Measurements from ENCODE around the gene EXOC4. TPM values are rescaled to one million over a fixed set of nuclear protein-coding genes. Genes with fewer than 3 reads are reported as not detected.

Gene EXOC4
- total and polyA plus RNA-seq, 2 donors from 2014 or later, result 22.8 to 78.7 TPM

DNA sequence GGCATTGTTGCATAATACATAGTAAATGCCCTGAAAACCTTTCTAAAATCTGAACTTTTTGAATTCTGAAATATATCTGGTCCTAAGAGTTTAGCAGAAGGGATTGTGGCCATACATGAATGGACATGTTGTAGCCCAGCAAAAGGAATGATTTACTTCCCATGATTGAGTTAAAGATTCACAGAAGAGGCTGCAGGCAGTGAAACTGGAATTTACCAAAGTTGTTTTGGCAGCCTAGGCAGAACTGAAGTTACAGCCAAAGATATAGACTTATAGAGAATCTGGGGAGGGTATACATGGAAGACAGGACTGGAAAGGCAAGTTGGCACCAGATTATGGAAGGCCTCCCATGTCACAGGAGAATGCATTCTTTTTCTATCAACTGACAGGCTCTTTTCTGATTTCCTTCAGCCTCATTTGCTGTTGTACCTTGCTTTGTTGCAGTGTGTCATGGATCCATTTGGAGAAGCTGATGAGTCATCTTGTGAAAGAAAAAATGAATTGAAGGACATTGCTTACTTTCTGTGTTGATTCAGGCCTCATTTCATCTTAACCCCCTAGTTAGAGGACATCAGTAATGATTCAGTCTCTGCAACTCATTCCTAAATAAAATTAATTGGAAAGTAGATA lies 518.1 kb downstream of the EXOC4 start:
- H3K4me3 ChIP-seq (ENCODE audit: low read length in 3 of 3), result no peak overlapping the region
- H3K9ac ChIP-seq (ENCODE audit: low read length in 3 of 3), result no peak overlapping the region
- peak overlapping the region; percentile 18 to 29 for H3K27ac ChIP-seq (ENCODE audit: low read depth in 2 of 2, low read length in 2 of 2)
- no peaks in the 10 kb centered on the region for H3K36me3 ChIP-seq (ENCODE audit: control insufficient read depth in 2 of 3, insufficient read depth in 3 of 3, low read length in 3 of 3)
- no peaks in the 10 kb centered on the region for H3K27me3 ChIP-seq (ENCODE audit: control insufficient read depth, insufficient read depth, low read length)
- peaks cover 0 to 26% (median 0%) of the 10 kb centered on the region in 3 donors for H3K4me1 ChIP-seq (ENCODE audit: control insufficient read depth in 2 of 3, insufficient read depth in 2 of 3, low read depth in 1 of 3, low read length in 3 of 3)
- intact Hi-C loops (cut with DNase I), result no loop called here
- DNase-seq (peak in 3 of 5 donors; percentile 18 to 68 (median 66)), FAIRE-seq (peak; percentile 21)
- no peak for TF ChIP-seq CTCF (IDR thresholded peaks at IDR 0.05; ENCODE audit: borderline replicate concordance, extremely low read depth, insufficient read depth)
- H3K9me3 ChIP-seq (ENCODE audit: control insufficient read depth in 2 of 3, insufficient read depth in 1 of 3, low read length in 3 of 3), result no peaks in the 10 kb centered on the region

DNA sequence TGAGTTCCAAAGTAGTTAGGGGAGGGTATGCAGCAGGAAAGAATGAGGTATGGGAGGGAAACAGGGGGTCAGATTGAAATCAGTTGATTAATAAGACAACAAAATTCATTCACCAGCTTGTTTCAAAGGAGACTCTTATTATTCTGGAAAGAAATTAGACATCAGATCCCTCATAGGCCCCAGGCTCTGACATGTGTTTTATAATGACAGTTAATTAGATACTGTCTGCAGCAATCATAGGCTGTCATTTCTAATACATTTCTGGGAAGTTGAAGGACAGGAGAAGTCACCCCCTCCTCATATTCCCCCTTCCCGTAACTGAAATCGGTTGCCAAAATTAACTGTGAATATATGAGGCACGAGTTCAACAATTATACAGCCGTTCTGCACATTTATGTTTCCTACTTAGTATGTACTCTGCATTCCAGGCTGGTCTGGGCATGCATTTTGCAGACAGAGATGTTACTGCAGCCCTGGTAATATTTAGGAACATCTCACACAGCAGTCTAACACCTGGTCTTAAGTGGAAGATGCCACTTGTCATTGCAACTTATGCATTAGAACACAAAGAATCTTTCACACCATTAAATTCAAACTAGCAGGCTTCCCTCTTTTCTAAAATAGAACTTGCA lies 519.0 kb downstream of the EXOC4 start:
- TF ChIP-seq CTCF (IDR thresholded peaks at IDR 0.05; ENCODE audit: borderline replicate concordance, extremely low read depth, insufficient read depth), result no peak
- intact Hi-C loops (cut with DNase I), result no loop called here
- DNase-seq, result no peak
- H3K9ac ChIP-seq (ENCODE audit: low read length in 3 of 3), result no peak overlapping the region
- no peaks in the 10 kb centered on the region for H3K36me3 ChIP-seq (ENCODE audit: control insufficient read depth in 2 of 3, insufficient read depth in 3 of 3, low read length in 3 of 3)
- peak overlapping the region in 1 of 2 donors; percentile 29 for H3K27ac ChIP-seq (ENCODE audit: low read depth in 2 of 2, low read length in 2 of 2)
- peaks cover 0 to 18% (median 0%) of the 10 kb centered on the region in 3 donors for H3K4me1 ChIP-seq (ENCODE audit: control insufficient read depth in 2 of 3, insufficient read depth in 2 of 3, low read depth in 1 of 3, low read length in 3 of 3)
- H3K4me3 ChIP-seq (ENCODE audit: low read length in 3 of 3), result no peak overlapping the region
- H3K9me3 ChIP-seq (ENCODE audit: control insufficient read depth in 2 of 3, insufficient read depth in 1 of 3, low read length in 3 of 3), result no peaks in the 10 kb centered on the region
- FAIRE-seq, result no peak
- no peaks in the 10 kb centered on the region for H3K27me3 ChIP-seq (ENCODE audit: control insufficient read depth, insufficient read depth, low read length)

- H3K36me3 ChIP-seq (ENCODE audit: control insufficient read depth in 2 of 3, insufficient read depth in 3 of 3, low read length in 3 of 3), result no peaks in the 10 kb centered on the region
- no peak for FAIRE-seq
- no peak for DNase-seq
- H3K4me3 ChIP-seq (ENCODE audit: low read length in 3 of 3), result no peak overlapping the region
- no peak overlapping the region for H3K9ac ChIP-seq (ENCODE audit: low read length in 3 of 3)
- no peaks in the 10 kb centered on the region for H3K9me3 ChIP-seq (ENCODE audit: control insufficient read depth in 2 of 3, insufficient read depth in 1 of 3, low read length in 3 of 3)
- no peak overlapping the region for H3K27ac ChIP-seq (ENCODE audit: low read depth in 2 of 2, low read length in 2 of 2)
- TF ChIP-seq CTCF (IDR thresholded peaks at IDR 0.05; ENCODE audit: borderline replicate concordance, extremely low read depth, insufficient read depth), result no peak
- H3K4me1 ChIP-seq (ENCODE audit: control insufficient read depth in 2 of 3, insufficient read depth in 2 of 3, low read depth in 1 of 3, low read length in 3 of 3), result peaks cover 0 to 16% (median 0%) of the 10 kb centered on the region in 3 donors
- intact Hi-C loops (cut with DNase I), result no loop called here
- H3K27me3 ChIP-seq (ENCODE audit: control insufficient read depth, insufficient read depth, low read length), result no peaks in the 10 kb centered on the region
Observed at GRCh38 chr7:133773601-133774000, 520.7 kb downstream of the EXOC4 start.

All from kidney (tissue), 14 donors.